Measurements from ENCODE around the gene RPL13. TPM values are rescaled to one million over a fixed set of nuclear protein-coding genes. Genes with fewer than 3 reads are reported as not detected.

Gene RPL13
- total and polyA plus RNA-seq, 9 of the 15 experiments (the other 6 are each of a cell fraction or from before 2014, with no cell fraction given): 227 to 6,042 (median 1,633) TPM

GRCh38 chr16:89565506-89566372, 5.3 kb downstream of the RPL13 start (continued):
- TF ChIP-seq MTA1 (IDR thresholded peaks at IDR 0.05; ENCODE audit: borderline replicate concordance) (no peak), ZNF584 (CRISPR knock-in tag; IDR thresholded peaks at IDR 0.05; ENCODE audit: low read depth) (no peak), MEF2A (IDR thresholded peaks at IDR 0.05; ENCODE audit: control insufficient read depth, low read depth, low read length) (no peak), ZNF165 (CRISPR knock-in tag; IDR thresholded peaks at IDR 0.05; ENCODE audit: borderline replicate concordance) (no peak), RBM14 (IDR thresholded peaks at IDR 0.05; ENCODE audit: borderline replicate concordance, insufficient read depth, low read depth, low read length) (0 out of 2 replicates have a peak, but pooled peaks have one; percentile 30), NRF1 (conservative IDR thresholded peaks at IDR 0.05 in 1 of 2, IDR thresholded peaks at IDR 0.05 in 1 of 2) (no peak), HLTF (IDR thresholded peaks at IDR 0.05) (no peak), U2AF2 (optimal IDR thresholded peaks at IDR 0.05; ENCODE audit: low read depth, low read length) (no peak), NR0B1 (IDR thresholded peaks at IDR 0.05; ENCODE audit: partially characterized antibody) (no peak), HDAC3 (IDR thresholded peaks at IDR 0.05; ENCODE audit: borderline replicate concordance, partially characterized antibody) (no peak), NR3C1 (CRISPR knock-in tag; IDR thresholded peaks at IDR 0.05) (no peak), ZNF589 (CRISPR knock-in tag; IDR thresholded peaks at IDR 0.05; ENCODE audit: low read depth) (no peak), THAP7 (CRISPR knock-in tag; IDR thresholded peaks at IDR 0.05) (no peak), NFIC (IDR thresholded peaks at IDR 0.05) (no peak), HMG20B (CRISPR knock-in tag; IDR thresholded peaks at IDR 0.05) (no peak), SUPT5H (IDR thresholded peaks at IDR 0.05) (peak; percentile 11; the same call in 1 of the 2 replicates), ZNF263 (CRISPR knock-in tag; IDR thresholded peaks at IDR 0.05; ENCODE audit: borderline replicate concordance) (no peak), FOXK2 (conservative IDR thresholded peaks at IDR 0.05 in 1 of 2, IDR thresholded peaks at IDR 0.05 in 1 of 2; ENCODE audit: low read depth in 2 of 2) (no peak)
- TF ChIP-seq, protein P1, sequence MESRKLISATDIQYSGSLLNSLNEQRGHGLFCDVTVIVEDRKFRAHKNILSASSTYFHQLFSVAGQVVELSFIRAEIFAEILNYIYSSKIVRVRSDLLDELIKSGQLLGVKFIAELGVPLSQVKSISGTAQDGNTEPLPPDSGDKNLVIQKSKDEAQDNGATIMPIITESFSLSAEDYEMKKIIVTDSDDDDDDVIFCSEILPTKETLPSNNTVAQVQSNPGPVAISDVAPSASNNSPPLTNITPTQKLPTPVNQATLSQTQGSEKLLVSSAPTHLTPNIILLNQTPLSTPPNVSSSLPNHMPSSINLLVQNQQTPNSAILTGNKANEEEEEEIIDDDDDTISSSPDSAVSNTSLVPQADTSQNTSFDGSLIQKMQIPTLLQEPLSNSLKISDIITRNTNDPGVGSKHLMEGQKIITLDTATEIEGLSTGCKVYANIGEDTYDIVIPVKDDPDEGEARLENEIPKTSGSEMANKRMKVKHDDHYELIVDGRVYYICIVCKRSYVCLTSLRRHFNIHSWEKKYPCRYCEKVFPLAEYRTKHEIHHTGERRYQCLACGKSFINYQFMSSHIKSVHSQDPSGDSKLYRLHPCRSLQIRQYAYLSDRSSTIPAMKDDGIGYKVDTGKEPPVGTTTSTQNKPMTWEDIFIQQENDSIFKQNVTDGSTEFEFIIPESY (CRISPR knock-in tag; IDR thresholded peaks at IDR 0.05): no peak
- TF ChIP-seq, protein P2, sequence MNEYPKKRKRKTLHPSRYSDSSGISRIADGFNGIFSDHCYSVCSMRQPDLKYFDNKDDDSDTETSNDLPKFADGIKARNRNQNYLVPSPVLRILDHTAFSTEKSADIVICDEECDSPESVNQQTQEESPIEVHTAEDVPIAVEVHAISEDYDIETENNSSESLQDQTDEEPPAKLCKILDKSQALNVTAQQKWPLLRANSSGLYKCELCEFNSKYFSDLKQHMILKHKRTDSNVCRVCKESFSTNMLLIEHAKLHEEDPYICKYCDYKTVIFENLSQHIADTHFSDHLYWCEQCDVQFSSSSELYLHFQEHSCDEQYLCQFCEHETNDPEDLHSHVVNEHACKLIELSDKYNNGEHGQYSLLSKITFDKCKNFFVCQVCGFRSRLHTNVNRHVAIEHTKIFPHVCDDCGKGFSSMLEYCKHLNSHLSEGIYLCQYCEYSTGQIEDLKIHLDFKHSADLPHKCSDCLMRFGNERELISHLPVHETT (CRISPR knock-in tag; conservative IDR thresholded peaks at IDR 0.05 in 1 of 2, IDR thresholded peaks at IDR 0.05 in 1 of 2): no peak
- TF ChIP-seq, protein P3, sequence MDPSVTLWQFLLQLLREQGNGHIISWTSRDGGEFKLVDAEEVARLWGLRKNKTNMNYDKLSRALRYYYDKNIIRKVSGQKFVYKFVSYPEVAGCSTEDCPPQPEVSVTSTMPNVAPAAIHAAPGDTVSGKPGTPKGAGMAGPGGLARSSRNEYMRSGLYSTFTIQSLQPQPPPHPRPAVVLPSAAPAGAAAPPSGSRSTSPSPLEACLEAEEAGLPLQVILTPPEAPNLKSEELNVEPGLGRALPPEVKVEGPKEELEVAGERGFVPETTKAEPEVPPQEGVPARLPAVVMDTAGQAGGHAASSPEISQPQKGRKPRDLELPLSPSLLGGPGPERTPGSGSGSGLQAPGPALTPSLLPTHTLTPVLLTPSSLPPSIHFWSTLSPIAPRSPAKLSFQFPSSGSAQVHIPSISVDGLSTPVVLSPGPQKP (CRISPR knock-in tag; IDR thresholded peaks at IDR 0.05): no peak
